GM19452 (cell line): ENCODE results near the gene S100A12.

Source experiments
- ATAC-seq: cut with Tn5 transposase; IDR thresholded peaks from one replicate; pipeline ENCODE4 v1.9.1; 2021; ENCODE audit not compliant: unreplicated experiment

Gene S100A12

DNA sequence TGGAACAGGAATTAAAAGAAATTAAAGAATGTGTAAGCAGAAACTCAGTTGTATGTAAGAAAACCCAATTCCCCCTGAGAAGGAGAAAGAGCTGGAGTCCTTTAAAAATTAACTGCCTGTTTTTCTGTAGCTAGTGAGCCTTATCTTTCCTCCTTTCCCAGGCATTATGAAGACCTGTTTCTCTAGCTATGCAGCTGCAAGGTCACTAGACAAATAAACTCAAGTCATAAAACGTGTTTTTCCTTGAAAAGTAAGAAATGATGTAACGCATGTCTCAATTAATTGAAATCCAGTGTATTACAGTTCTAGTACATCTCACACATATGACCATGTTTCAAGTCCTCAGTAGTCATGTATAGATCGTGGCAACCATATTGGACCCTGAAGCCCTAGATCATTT is 5.3 kb downstream of the S100A12 start:
- ATAC-seq = no peak

DNA sequence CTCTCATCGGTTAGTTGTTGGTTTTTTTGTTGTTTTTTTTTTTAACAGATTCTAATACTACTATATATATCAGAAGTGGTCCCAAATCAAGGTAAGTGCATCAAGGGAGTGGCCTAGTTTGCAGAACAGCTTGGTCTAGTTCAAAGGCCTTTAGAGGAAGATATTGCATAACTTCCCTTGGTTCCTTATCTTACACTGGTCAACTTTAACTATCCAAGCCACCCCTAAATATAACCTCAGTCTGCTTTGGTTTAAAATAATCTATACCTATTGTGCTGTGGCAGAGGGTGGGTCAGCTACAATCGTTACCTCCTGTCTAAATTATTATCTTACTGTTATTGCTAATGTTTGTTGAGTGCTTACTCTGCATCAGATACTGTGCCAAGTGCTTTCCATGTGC is 6.9 kb downstream of the S100A12 start:
- ATAC-seq = no peak

DNA sequence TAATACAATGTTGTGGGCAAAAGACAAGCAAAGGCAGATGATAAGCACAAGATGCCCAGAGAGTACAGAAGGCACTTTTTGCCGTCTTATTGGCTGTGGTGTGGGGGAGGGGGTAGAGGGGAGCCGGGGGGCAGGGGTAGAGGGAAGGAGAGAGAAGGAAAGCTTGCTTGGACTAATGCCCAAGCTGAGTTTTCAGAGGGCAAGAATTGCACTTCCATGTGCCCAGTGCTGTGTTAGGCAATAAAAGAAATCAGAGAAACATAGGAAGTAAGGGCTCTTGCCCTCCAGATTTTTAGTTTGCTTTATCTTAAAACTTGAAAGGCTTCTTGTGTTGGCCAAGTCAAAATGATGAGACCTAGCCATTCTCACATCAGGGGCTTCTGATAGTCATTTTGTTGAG is 8.3 kb downstream of the S100A12 start:
- ATAC-seq = no peak

DNA sequence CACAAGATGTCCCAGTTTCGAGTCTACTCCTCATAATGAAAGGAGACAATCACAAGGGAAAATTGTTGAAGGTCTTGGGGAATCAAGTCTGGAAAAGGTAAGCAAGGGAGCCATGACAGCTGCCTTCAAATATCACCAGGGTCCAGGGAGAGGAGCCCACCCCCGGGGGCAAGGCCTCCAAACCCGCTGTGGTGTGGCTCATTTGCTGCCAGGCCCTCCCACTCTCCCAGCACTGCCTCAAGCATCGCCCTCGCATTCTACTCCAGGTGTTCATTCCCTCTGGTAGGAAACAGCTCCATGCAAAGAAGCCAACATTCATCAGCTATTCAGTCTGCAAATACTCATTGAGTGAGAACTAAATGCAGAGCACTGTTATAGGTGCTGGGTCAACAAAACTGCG is 9.2 kb downstream of the S100A12 start:
- no peak for ATAC-seq

DNA sequence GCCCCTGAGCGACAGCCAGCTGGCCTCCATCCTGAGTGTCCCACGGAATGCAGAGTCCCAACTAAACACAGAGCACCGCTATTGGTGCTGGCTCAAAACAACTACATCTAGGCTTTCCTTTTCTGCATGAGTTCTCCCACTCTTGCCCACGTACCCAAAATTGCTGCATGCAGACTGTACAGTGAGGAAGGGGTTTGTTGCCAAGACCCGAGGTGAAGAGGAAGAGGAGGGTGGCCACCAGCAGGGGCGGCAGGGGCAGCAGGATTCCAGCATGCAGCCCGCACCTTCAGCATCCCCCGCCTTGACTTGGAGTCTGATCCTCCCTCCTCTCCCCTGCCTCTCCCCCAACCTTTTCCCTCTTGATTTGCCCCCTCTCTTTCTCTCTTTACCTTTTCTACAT is 9.7 kb downstream of the S100A12 start:
- no peak for ATAC-seq

DNA sequence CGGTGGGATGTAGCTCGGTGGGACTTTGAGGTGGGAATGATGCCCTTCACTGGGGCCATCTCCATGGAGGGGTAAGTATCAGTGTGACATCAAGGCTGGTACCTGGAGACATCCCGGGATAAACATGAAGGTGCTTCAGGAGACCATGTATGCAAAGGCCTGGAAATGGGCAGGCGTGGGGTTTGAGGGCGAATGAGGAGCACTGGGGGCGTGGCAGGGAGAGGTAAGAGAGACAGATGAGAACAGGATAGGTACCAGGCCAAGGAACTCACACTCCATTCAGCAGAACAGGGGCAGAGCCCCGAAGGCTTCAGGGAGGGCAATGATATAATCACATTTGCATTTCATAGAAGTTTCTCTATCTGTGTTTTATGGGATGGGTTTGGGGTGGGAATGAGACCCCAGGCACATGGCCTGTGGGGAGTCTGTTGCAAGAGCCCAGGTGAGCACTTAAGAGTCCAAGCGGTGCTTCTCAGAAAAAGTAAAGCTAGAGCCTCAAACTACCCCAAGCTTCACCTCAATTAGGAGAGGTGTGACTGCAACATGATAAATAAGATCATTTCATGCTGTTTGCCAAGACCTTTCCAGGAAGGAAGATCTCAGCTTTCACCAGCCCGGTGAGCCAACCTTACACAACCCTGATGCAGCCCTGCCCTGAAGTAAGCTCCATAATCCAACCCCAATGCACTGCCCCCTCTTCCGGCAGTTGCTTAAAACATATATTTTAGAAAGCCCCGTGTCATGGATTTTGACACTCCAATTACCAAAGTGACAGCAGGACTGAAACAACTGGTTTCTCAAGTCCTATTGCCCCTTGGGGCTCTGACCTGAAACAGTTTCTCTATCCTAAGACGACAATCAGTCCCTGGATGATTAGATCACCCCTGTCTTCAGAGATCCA is 10.4 kb downstream of the S100A12 start:
- no peak for ATAC-seq

DNA sequence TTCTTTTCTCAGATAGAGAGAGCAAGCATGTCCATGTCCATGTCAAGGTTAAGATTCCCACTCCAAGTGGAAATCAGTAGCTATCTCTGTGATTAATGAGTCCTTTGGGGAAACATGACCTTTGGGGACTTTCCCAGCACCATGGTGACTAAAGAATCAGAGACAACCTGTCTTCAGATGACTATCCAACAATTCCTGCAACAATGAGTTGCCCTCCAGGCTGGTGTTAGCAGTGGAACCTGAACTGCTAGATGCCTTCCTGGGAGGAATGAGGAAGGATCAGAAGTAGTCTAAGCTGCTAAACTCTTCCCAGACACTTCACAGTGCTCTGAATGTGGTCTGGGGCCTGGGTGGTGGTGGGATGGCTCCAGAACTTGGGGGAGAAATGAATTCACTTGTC is 11.3 kb downstream of the S100A12 start:
- ATAC-seq = no peak

DNA sequence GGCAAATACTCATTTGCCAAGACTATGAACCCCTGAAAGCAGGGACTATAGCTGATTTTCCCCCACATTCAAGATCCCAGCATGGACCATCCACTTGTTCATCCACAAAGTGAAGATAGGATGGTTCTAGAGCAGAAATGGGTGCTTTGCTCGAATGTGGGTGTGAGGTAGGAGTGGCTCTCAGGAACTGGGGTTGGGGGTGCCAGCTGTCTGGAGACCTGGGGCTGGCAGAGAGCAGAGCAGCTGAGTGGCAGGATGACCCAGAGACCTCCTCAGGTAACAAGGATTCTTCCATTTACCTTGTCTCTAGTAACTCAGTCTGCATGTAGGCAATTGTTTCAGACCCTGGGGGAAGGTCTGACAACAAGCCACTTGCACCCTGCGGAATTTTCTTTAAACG is 11.8 kb downstream of the S100A12 start:
- ATAC-seq = no peak

DNA sequence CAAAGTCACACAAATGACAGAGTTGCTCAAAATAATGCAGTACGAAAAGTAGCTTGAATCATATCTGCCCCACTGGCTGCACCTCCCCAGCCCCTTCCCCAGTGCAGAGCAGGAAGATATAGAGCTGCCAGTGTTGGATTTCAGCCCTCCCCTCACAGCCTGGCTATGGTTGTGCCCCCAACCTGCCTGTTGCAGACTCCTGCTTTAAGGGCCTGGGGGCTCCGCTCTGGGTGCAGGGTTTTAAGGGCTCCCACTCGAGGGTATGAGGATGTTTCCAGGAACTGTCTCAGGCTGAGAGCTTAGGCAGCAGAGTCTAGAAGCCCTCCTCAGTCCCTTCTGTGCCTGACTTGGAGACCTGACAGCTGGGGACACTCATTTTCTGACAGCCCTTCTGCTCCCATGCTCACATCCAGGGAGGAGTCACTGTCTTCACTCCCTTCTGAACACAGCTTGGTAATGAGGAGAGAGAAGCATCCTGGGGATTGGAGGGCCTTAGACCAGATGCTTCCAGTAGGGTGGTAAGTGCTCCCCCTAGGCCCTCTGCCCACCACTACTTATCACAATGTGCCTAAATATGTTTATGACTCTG is 13.1 kb downstream of the S100A12 start:
- ATAC-seq = no peak

DNA sequence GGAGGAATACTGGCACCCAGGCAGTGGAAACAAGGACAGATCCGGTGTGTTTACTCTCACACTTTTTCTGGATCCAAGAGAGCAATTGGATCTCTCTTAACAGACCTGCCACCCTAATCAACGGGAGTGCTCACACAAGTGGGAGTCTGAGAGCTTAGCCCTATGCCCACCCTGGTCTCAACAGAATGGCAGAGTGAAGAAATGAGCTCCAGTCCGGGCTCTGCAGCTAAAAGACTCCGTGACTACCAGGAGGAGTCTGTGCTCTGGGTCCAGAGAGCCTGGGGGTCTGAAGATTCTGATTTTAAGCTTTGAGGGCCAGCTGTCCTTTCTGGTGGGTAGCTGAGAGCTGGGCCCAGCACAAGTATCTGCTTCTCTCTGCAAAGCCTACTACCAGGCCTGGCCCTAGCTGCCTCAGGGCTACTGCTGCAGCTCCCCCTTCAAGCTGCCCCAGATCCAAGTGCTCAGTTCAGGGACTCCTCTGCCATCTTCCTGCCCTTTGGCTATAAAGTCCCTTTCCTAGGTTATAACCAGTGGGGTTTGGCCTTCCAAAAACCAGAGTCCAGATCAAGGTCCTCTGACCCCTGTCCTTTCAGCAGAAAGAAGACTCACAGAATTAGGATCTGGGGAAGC is 13.8 kb downstream of the S100A12 start:
- ATAC-seq = no peak

DNA sequence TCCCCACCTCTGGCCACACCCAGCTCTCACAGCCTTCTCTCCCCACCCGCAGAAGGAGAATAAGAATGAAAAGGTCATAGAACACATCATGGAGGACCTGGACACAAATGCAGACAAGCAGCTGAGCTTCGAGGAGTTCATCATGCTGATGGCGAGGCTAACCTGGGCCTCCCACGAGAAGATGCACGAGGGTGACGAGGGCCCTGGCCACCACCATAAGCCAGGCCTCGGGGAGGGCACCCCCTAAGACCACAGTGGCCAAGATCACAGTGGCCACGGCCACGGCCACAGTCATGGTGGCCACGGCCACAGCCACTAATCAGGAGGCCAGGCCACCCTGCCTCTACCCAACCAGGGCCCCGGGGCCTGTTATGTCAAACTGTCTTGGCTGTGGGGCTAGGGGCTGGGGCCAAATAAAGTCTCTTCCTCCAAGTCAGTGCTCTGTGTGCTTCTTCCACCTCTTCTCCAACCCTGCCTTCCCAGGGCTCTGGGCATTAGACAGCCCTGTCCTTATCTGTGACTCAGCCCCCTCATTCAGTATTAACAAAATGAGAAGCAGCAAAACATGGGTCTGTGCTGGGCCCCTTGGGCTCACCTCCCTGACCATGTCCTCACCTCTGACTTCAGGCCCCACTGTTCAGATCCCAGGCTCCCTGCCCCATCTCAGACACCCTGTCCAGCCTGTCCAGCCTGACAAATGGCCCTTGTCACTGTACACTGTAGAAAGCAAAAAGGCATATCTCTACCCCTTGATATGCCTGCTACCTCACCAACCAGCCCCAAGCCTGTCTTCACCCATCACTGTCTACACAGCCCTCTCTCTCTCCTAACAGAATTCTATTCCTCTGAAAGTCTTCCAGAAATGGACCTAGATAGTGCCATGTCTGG is 14.6 kb downstream of the S100A12 start:
- ATAC-seq = no peak

DNA sequence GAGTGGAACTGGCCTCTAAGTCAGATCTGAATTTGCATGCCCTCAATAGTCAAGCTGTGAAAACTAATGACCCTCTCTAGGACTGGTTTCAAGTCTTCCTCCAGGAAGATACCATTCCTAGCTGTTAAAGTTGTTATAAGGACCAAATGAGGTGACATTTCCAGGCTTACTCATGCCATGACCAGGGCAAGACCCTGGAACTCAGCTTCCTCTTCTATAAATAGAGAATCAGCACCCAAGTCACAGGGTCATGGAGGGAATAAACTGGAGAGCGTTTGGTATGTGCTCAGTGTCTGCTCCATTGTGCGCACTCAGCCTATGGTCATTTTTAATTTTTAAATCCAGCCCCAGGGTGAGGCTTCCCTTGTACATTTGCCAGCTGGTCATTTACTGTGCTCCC is 15.2 kb downstream of the S100A12 start:
- no peak for ATAC-seq

DNA sequence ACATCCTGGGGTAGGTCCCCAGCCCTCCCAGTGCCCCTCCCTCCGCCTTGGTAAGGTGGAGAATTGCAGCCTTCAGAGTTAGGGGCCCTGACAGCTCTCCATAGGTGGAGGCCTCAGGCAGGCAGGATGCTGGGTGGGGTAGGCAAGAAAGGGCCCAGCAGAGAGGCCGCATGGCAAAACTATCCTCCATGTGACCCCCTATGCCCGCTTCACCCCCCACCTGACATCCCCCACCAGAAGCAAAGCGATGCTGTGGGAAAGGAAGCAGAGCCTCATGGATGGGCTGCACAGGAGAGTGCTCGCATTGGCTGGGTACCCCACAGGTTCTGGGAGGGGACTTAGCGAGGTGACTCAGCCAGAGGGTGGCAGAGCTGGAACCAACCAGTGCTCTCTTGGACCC is 16.2 kb downstream of the S100A12 start:
- no peak for ATAC-seq

DNA sequence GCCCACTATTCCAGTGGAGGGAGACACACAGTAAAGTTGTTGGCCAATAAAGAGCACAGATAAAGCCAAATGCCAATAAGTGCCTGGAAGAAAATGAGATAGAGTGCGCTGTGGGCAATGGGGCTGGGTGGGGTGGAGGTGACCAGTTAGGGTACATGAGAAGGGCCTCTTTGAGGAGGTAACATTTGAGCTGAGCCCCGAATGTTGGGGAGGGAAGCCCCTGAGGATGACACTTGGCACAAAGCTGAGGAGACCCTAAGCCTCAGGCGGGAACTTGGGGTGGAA is 16.8 kb downstream of the S100A12 start:
- no peak for ATAC-seq

DNA sequence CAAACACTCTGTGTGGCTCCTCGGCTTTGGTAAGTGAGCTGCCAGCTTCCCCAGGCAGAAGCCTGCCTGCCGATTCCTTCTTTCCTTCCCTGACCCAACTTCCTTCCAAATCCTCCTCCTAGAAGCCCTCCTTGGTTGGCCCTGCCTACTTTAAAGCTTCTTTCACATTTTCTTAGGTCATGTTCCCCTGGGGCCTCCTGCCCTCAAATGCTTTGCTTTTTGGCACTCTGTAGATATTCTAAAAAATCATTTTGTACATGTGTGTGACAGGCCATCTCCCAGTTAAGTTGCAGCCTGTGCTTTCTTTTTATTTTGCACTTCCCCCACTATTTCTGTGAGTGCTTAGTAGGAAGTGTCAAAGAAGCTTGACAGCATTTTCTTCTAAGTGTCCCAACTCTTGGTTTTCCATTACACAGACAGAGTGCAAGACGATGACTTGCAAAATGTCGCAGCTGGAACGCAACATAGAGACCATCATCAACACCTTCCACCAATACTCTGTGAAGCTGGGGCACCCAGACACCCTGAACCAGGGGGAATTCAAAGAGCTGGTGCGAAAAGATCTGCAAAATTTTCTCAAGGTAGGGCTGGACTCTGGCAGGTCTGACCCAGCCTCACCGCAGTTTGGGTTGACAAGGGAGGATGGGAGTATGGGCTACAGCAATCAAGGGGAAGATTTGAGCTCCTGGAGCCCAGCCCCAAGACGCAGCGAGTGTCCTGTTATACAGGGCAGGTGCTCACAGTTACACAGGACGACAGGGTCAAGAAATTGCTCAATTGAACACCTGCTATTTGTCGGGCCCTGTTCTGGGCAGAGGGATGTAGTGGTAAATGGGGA is 17.3 kb downstream of the S100A12 start, which contains the start of gene S100A9:
Gene S100A9 (plus strand): TSS at position 2 of the 838 bp plus-strand sequence. CDS start 430 bp downstream, at position 432.
- ATAC-seq = no peak

DNA sequence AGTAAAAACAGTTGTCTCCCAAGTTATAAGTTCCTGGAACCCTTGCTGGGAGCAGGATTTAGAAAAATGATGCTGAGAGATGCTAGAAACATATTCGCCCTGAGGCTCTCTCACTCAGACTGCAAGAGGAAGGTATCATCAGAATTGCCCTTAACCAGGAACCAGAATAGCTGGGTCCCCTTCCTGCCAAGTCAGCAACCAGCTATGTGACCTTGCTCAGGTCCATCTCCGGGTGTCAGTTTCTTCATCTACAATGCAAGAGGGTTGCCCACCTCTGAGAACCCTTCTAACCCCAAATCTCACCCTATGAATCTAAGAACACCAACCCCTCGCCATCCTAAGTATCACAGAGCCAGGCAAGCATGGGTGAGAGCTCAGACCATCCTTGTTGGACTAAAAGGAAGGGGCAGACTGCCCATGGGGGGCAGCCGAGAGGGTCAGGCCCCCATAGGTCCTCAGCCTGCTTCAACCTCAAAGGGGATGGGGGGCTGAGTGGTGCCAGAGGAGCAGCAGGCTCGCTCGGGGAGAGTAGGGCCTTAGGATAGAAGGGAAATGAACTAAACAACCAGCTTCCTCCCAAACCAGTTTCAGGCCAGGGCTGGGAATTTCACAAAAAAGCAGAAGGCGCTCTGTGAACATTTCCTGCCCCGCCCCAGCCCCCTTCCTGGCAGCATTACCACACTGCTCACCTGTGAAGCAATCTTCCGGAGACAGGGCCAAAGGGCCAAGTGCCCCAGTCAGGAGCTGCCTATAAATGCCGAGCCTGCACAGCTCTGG is 18.2 kb downstream of the S100A12 start:
- no peak for ATAC-seq

DNA sequence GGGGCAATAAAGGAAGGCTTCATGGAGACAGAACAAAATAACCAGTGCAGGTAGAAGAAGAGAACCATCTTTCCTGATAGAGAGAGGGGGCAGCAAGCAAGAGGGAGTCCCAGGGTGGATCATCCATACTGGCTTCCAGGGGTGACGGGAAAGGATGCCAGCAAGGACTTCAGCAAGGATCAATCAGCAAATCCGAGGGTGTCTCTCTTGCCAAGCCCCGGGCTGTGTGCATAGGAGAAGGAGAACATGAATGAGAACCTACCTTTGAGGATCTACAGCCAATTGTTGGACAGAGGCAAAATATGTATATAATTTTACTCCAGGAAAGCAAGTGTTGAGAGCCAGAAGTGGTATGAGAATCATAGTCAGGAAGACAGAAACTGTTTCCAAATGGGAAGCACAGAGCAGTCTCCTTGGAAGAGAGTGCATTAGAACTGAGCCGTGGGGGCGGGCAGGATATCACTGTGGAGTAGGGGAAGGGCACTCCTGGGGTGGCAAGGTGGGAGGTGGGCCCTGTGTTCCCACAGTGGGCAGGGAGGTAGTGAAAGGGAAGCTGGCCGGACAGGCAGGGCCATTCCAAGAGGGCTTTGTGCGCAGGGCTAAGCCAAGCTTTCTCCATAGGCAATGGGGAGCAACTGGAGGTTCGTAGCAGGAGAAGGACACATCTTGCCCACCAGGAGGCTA is 18.9 kb downstream of the S100A12 start:
- ATAC-seq = no peak

DNA sequence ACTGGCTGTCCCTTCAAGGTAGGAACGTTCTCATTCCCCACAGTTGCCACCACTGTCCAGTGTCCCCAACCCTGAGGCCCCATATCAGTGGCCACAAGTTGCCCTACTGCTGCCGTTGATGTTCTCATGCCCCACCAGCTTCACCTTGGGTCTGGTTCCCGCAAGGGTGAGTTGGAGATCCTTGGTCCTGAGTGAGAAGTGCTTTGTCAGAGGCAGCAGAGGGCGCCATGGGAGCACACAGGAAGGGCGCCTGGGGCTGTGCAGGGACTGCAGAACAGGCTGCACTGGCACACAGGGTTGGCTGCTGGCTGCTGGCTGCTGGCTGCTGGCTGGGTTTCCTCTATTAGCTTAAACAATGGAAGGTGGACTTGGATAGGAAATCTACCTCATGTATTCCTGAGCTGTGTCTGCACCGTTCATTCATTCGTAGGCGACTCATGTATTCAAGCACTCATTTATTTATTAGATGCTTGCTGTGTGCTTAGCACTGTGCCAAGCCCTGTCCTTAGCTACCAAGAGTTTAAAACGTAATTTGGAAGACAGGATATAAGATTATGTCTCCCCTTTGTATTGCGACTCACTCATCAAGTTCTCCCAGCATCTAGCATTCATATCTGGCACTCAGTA is 19.9 kb downstream of the S100A12 start:
- ATAC-seq = no peak
